ENCODE data around the gene B4GALT5.
"Not testable (repeated sequence)": the region's sequence is repeated elsewhere in the genome, so short reads cannot be mapped to it uniquely, and the experiment has no call there.

Gene B4GALT5

DNA sequence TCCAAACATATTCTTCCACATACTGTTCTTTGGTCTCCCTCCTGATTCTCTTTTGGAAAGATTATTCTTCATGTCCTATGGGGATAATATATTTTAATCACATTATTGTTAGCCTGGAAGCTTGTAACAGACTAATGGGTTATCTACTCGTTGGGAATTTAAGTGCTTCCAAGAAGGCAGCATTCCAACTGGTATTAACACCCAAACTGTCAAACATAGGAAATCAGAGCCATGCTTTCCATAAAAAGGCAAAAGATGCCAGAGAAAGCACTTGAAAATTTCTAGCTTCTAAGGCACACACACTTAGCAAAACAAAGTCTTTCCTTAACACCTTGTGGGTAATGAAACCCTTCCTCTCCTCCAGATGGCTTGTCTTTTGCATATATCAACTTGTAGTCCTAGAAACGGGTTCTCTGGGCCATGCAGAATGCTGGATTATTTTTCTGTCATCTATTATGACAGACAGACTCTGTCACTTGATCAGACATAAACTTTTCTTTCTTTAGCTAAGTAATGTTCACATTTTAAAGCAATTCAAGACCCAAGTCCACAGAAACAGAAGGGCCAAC is 41.5 kb downstream of the B4GALT5 start:
- DNase-seq (ENCODE audit: low spot score in 2 of 2): no peak
- no peak for ATAC-seq (ENCODE audit: low read depth)
- H3K4me1 Mint-ChIP-seq: peaks cover 37% of the 10 kb centered on the region
- H3K27me3 Mint-ChIP-seq: no peaks in the 10 kb centered on the region
- H3K4me3 Mint-ChIP-seq: no peak overlapping the region
- no peaks in the 10 kb centered on the region for H3K9me3 Mint-ChIP-seq
- no peak overlapping the region for H3K27ac Mint-ChIP-seq
- no peaks in the 10 kb centered on the region for H3K36me3 Mint-ChIP-seq

GRCh38 chr20:49671433-49671832 is 42.2 kb downstream of the B4GALT5 start:
- ATAC-seq (ENCODE audit: low read depth) (no peak), DNase-seq (ENCODE audit: low spot score in 2 of 2) (no peak)
- H3K9me3 Mint-ChIP-seq: no peaks in the 10 kb centered on the region
- H3K27ac Mint-ChIP-seq: no peak overlapping the region
- H3K27me3 Mint-ChIP-seq: no peaks in the 10 kb centered on the region
- no peaks in the 10 kb centered on the region for H3K36me3 Mint-ChIP-seq
- H3K4me1 Mint-ChIP-seq: peaks cover 30% of the 10 kb centered on the region
- no peak overlapping the region for H3K4me3 Mint-ChIP-seq

DNA sequence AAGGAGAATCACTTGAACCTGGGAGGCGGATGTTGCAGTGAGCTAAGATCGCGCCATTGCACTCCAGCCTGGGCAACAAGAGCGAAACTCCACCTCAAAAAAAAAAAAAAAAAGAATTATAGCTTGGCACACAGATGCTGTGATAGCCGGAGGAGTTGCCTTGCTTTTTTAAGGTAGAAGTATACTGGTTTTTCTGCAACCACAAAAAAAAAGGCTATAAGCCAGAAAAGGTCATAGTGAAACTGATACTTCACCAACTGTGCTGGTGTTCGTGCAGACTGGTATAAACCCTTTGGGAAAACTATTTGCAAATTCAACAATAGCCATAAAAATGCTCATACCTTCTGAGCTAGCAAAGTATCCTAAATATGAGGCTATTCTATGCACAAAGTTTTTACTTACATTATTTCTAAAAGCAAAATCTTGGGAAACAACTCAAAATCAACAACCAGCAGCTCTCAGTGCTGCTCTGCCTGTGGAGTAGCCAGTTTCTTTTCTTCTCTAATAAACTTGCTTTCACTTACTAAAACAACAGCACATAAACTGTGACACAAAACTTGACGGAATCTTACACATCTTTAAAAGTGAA is 44.0 kb downstream of the B4GALT5 start:
- no peaks in the 10 kb centered on the region for H3K9me3 Mint-ChIP-seq
- DNase-seq (ENCODE audit: low spot score in 2 of 2) (peak in 1 of 2 donors; percentile 7), ATAC-seq (ENCODE audit: low read depth) (peak; percentile 47)
- no peaks in the 10 kb centered on the region for H3K27me3 Mint-ChIP-seq
- H3K4me1 Mint-ChIP-seq: peaks cover 26% of the 10 kb centered on the region
- no peak overlapping the region for H3K27ac Mint-ChIP-seq
- H3K4me3 Mint-ChIP-seq: peak overlapping the region; percentile 54
- no peaks in the 10 kb centered on the region for H3K36me3 Mint-ChIP-seq

- not testable (repeated sequence) for DNase-seq (ENCODE audit: low spot score in 2 of 2); ATAC-seq (ENCODE audit: low read depth); H3K27me3 Mint-ChIP-seq; H3K9me3 Mint-ChIP-seq; H3K36me3 Mint-ChIP-seq
- Mint-ChIP-seq H3K4me1 (peaks cover 28% of the 10 kb centered on the region), H3K27ac (peak overlapping the region; percentile 67), H3K4me3 (peak overlapping the region; percentile 54)
Observed at GRCh38 chr20:49668878-49669195, 44.8 kb downstream of the B4GALT5 start.

DNA sequence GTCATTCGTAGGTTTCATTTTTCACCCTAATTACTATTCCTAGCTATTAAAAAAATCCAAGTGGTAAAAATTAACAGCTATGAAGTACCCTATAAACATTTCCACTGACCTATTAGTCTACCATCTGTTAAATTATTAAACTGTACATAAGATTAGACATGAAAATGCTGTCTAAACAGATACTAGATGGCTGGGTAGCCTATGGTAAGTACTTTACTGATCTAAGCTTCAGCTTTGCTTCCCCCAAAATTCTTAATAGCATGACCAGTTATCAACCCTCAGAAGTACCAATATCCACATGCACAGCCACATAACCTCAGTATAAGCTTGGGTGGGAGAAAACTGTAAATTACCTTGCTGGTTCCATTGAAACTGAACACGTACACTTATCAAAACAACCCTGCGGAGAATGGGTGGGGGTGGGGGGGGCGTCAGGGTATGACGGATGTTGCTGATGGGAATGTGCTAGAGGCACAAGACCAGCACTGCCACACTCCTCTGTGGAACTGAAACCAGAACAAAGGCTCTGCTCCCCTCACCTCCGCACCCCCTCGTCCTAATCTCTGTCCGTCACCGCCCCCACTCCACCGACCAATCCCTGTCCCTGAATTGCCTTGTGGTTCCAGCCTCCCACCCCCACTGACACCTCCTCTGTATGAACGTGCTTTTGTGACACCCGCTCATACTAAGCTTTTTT is 45.3 kb downstream of the B4GALT5 start:
- no peaks in the 10 kb centered on the region for H3K9me3 Mint-ChIP-seq
- no peaks in the 10 kb centered on the region for H3K36me3 Mint-ChIP-seq
- H3K27me3 Mint-ChIP-seq: no peaks in the 10 kb centered on the region
- peak overlapping the region; percentile 54 for H3K4me3 Mint-ChIP-seq
- peak overlapping the region; percentile 67 for H3K27ac Mint-ChIP-seq
- DNase-seq (ENCODE audit: low spot score in 2 of 2) (peak; percentile 51 to 68), ATAC-seq (ENCODE audit: low read depth) (peak; percentile 93)
- peaks cover 28% of the 10 kb centered on the region for H3K4me1 Mint-ChIP-seq

GRCh38 chr20:49666911-49667310 is 46.8 kb downstream of the B4GALT5 start:
- Mint-ChIP-seq H3K4me1 (peaks cover 29% of the 10 kb centered on the region), H3K9me3 (no peaks in the 10 kb centered on the region), H3K36me3 (no peaks in the 10 kb centered on the region), H3K27me3 (no peaks in the 10 kb centered on the region), H3K4me3 (no peak overlapping the region), H3K27ac (no peak overlapping the region)
- DNase-seq (ENCODE audit: low spot score in 2 of 2) (no peak), ATAC-seq (ENCODE audit: low read depth) (no peak)

DNA sequence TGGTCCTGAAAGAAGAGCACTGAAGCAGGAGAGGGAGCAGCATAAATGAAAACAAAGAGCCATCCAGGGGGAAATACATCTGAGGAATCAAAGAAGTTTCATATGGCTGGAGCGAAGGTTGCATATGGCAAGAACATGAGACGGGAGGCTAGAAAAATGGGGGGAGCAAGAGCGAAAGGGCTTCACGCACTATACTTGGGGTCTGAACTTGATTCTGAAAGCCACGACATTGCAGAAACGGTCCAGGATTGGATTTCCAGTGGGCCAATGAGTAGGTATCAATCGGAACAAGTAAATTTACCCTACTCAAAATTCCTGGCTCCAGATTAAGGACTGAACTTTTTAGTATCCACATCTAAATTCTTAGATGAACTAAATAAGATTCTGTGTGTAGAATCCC is 47.9 kb downstream of the B4GALT5 start:
- Mint-ChIP-seq H3K4me1 (peaks cover 27% of the 10 kb centered on the region), H3K9me3 (no peaks in the 10 kb centered on the region), H3K36me3 (no peaks in the 10 kb centered on the region), H3K27me3 (no peaks in the 10 kb centered on the region), H3K27ac (peak overlapping the region; percentile 25), H3K4me3 (no peak overlapping the region)
- no peak for ATAC-seq (ENCODE audit: low read depth)
- DNase-seq (ENCODE audit: low spot score in 2 of 2): no peak

GRCh38 chr20:49664612-49665313 is 48.9 kb downstream of the B4GALT5 start:
- Mint-ChIP-seq H3K36me3 (no peaks in the 10 kb centered on the region), H3K9me3 (no peaks in the 10 kb centered on the region), H3K4me1 (peaks cover 23% of the 10 kb centered on the region), H3K27me3 (no peaks in the 10 kb centered on the region), H3K4me3 (no peak overlapping the region), H3K27ac (no peak overlapping the region)
- ATAC-seq (ENCODE audit: low read depth) (no peak), DNase-seq (ENCODE audit: low spot score in 2 of 2) (no peak)

DNA sequence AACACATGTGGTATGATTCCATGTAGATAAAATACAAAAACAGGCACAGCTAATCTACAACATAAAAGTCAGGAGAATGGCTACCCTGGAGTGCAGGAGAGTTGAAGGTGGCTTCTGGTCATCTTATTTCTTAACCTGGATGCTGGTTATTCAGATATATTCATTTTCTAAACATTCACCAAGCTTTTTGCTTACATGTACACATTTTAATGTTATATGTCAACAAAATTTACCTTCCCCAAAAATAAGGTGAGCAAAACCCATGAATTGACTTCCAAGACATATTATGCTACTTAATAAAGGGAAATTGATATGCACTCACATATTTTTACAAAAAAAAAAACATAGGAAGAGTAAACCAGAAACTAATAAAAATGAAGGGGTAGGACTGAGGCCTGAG is 50.6 kb downstream of the B4GALT5 start:
- Mint-ChIP-seq H3K27me3 (no peaks in the 10 kb centered on the region), H3K9me3 (no peaks in the 10 kb centered on the region), H3K36me3 (no peaks in the 10 kb centered on the region), H3K4me1 (peaks cover 13% of the 10 kb centered on the region), H3K27ac (no peak overlapping the region), H3K4me3 (no peak overlapping the region)
- no peak for DNase-seq (ENCODE audit: low spot score in 2 of 2)
- no peak for ATAC-seq (ENCODE audit: low read depth)

- no peak overlapping the region for H3K27ac Mint-ChIP-seq
- H3K9me3 Mint-ChIP-seq: no peaks in the 10 kb centered on the region
- H3K36me3 Mint-ChIP-seq: peaks cover 2% of the 10 kb centered on the region
- no peak overlapping the region for H3K4me3 Mint-ChIP-seq
- no peak for DNase-seq (ENCODE audit: low spot score in 2 of 2)
- peaks cover 21% of the 10 kb centered on the region for H3K4me1 Mint-ChIP-seq
- no peak for ATAC-seq (ENCODE audit: low read depth)
- H3K27me3 Mint-ChIP-seq: no peaks in the 10 kb centered on the region
Observed at GRCh38 chr20:49661560-49662329, 51.9 kb downstream of the B4GALT5 start.

- ATAC-seq (ENCODE audit: low read depth) (no peak), DNase-seq (ENCODE audit: low spot score in 2 of 2) (no peak)
- Mint-ChIP-seq H3K9me3 (no peaks in the 10 kb centered on the region), H3K27ac (no peak overlapping the region), H3K27me3 (no peaks in the 10 kb centered on the region), H3K4me3 (no peak overlapping the region), H3K4me1 (peaks cover 21% of the 10 kb centered on the region), H3K36me3 (peaks cover 8% of the 10 kb centered on the region)
Observed at GRCh38 chr20:49660912-49661311, 52.8 kb downstream of the B4GALT5 start.

DNA sequence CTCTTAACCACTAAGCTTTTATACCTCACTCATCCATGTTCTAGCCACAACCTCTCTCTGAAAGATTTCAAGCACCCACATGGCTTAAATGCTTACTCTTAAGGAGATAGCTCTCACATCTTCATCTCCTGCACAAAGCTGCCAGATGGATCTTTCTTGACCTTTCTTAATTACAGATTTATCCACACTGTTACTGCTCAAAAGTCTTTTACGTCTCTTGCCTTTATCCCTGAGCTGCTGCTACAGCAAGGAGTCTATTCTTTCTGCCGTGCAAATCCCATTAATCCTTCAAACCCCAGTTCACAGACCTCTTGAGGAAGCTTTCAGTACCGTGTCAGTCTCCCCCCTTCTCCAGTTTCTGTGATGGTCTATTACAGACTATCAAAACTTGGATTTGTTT is 54.6 kb downstream of the B4GALT5 start:
- no peaks in the 10 kb centered on the region for H3K9me3 Mint-ChIP-seq
- H3K36me3 Mint-ChIP-seq: peaks cover 14% of the 10 kb centered on the region
- DNase-seq (ENCODE audit: low spot score in 2 of 2): no peak
- peaks cover 13% of the 10 kb centered on the region for H3K4me1 Mint-ChIP-seq
- ATAC-seq (ENCODE audit: low read depth): no peak
- H3K27me3 Mint-ChIP-seq: no peaks in the 10 kb centered on the region
- no peak overlapping the region for H3K27ac Mint-ChIP-seq
- H3K4me3 Mint-ChIP-seq: no peak overlapping the region

DNA sequence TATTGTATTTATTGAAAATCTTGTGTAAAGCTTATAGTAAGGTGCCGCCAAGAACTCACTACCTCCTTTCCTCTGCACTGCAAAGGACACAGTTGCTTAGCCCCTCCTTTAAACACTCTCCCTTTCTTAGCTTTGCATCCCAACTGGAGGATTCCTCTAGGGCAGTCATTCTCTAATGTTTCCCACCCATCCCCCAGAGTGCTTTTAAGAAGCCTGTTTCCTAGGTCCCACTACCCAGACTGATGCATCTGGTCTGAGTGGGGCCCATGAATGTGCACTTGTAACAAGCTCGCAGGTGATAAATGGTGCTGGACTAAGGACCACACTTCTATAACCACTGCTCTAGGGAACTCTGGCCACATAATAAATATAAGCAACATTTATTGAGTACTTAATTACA is 55.2 kb downstream of the B4GALT5 start:
- Mint-ChIP-seq H3K4me1 (peaks cover 13% of the 10 kb centered on the region), H3K36me3 (peaks cover 19% of the 10 kb centered on the region), H3K27me3 (no peaks in the 10 kb centered on the region), H3K27ac (no peak overlapping the region), H3K9me3 (no peaks in the 10 kb centered on the region), H3K4me3 (no peak overlapping the region)
- no peak for DNase-seq (ENCODE audit: low spot score in 2 of 2)
- ATAC-seq (ENCODE audit: low read depth): no peak
